ENCODE results near the gene EPN1. TPM values are rescaled to one million over a fixed set of nuclear protein-coding genes. Genes with fewer than 3 reads are reported as not detected.

Gene EPN1
- total RNA-seq, 4 donors from 2014 or later: 52.1 to 168 (median 77.4) TPM

DNA sequence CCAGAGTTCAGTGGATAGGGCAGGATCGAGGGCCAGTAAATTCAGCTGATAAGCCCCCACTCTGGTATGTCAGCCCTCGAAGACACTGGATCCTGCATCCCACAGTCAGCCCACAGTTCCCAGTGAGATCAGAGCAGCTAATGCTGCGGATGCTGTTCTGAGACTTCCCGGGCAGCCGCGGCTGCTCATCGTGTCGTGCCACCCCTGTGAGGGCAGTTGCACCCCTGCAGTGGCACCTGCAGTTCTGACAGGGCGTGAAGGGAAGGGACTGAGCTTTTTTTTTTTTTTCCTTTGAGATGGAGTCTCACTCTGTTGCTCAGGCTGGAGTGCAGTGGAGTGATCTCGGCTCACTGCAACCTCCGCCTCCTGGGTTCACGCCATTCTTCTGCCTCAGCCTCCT lies 7.5 kb upstream of the EPN1 start:
- peak overlapping the region in 3 of 4 donors; percentile 40 to 65 (median 57) for H3K27ac ChIP-seq

DNA sequence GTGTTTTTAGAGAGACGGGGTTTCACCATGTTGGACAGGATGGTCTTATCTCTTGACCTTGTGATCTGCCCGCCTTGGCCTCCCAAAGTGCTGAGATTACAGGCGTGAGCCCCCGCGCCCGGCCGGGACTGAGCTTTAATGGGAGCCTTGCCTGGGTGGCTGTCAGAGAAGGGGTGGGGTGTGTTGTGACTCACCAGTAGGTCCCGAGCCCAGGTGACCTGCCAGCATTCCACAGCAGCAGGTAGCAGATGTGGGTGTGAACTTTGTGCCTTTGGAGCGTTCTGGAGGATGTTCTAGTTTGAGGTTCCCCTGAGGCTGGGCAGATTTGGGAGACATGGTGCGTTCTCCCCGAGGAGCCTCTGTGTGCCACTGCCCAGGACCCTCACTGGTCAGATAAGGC lies 7.1 kb upstream of the EPN1 start:
- peak overlapping the region; percentile 12 to 65 (median 48) for H3K27ac ChIP-seq
- H3K9me3 ChIP-seq: no peaks in the 10 kb centered on the region
- no peaks in the 10 kb centered on the region for H3K27me3 ChIP-seq
- no peak for DNase-seq
- 31 to 37% methylated on average over 2 of the region's 11 CpGs for WGBS, 2 donors
- H3K4me1 ChIP-seq: peaks cover 0 to 40% (median 5%) of the 10 kb centered on the region in 3 donors
- intact Hi-C loops (cut with DNase I): no loop called here
- TF ChIP-seq POLR2A (IDR thresholded peaks at IDR 0.05): no peak
- TF ChIP-seq, protein P1, sequence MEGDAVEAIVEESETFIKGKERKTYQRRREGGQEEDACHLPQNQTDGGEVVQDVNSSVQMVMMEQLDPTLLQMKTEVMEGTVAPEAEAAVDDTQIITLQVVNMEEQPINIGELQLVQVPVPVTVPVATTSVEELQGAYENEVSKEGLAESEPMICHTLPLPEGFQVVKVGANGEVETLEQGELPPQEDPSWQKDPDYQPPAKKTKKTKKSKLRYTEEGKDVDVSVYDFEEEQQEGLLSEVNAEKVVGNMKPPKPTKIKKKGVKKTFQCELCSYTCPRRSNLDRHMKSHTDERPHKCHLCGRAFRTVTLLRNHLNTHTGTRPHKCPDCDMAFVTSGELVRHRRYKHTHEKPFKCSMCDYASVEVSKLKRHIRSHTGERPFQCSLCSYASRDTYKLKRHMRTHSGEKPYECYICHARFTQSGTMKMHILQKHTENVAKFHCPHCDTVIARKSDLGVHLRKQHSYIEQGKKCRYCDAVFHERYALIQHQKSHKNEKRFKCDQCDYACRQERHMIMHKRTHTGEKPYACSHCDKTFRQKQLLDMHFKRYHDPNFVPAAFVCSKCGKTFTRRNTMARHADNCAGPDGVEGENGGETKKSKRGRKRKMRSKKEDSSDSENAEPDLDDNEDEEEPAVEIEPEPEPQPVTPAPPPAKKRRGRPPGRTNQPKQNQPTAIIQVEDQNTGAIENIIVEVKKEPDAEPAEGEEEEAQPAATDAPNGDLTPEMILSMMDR (IDR thresholded peaks at IDR 0.05): no peak
- H3K4me3 ChIP-seq: no peak overlapping the region
- H3K36me3 ChIP-seq: peaks cover 57 to 99% (median 68%) of the 10 kb centered on the region in 3 donors

More for the DNA sequence above, 7.5 kb upstream of the EPN1 start:
- 76% methylated on average over 12 of the region's 12 CpGs; no CpG with 5 or more reads in 1 of the 2 donors for WGBS, 2 donors
- TF ChIP-seq, protein P1 (IDR thresholded peaks at IDR 0.05): no peak
- no peak for TF ChIP-seq POLR2A (IDR thresholded peaks at IDR 0.05)
- peaks cover 61 to 99% (median 73%) of the 10 kb centered on the region in 3 donors for H3K36me3 ChIP-seq
- intact Hi-C loops (cut with DNase I): no loop called here
- H3K4me3 ChIP-seq: no peak overlapping the region
- H3K4me1 ChIP-seq: peaks cover 0 to 40% (median 5%) of the 10 kb centered on the region in 3 donors
- DNase-seq: no peak
- no peaks in the 10 kb centered on the region for H3K9me3 ChIP-seq
- no peaks in the 10 kb centered on the region for H3K27me3 ChIP-seq

DNA sequence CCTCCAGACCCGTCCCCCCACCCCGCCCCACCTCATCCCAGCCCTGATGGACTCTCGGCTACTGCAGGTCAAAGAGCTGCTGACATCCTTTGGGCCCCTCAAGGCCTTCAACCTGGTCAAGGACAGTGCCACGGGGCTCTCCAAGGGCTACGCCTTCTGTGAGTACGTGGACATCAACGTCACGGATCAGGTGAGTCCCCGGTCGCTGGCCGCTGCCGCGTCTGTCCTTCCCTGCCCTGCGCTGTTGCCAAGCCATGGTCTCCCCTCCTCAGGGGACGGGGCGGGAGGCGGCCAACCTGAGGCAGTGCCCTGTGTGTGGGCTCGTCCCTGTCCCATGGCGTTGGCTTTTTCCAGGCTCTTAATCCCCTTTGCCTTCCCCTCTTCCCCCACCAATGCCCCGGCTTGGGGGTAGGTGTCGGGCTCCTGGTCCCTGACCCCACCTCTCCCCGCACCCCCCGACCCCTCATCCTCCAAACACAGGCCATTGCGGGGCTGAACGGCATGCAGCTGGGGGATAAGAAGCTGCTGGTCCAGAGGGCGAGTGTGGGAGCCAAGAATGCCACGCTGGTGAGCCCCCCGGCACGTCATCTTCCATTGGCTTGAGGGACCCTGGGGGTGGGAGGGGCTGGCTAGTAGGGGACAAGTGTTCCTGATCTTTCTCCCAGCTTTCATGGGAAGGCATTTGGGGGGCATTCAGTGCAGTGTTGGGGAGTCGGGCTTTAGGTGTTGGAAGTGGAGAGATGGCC lies 6.2 kb upstream of the EPN1 start:
- H3K27me3 ChIP-seq: no peaks in the 10 kb centered on the region
- TF ChIP-seq, protein P1 (IDR thresholded peaks at IDR 0.05): no peak
- no peak for TF ChIP-seq POLR2A (IDR thresholded peaks at IDR 0.05)
- peak overlapping the region in 2 of 4 donors; percentile 40 to 65 for H3K27ac ChIP-seq
- intact Hi-C loops (cut with DNase I): no loop called here
- WGBS, 2 donors: 80 to 93% methylated on average over 1 to 3 of the region's 30 CpGs
- no peaks in the 10 kb centered on the region for H3K9me3 ChIP-seq
- no peak for DNase-seq
- peaks cover 49 to 99% (median 60%) of the 10 kb centered on the region in 3 donors for H3K36me3 ChIP-seq
- H3K4me3 ChIP-seq: no peak overlapping the region
- H3K4me1 ChIP-seq: peaks cover 0 to 48% (median 5%) of the 10 kb centered on the region in 3 donors

DNA sequence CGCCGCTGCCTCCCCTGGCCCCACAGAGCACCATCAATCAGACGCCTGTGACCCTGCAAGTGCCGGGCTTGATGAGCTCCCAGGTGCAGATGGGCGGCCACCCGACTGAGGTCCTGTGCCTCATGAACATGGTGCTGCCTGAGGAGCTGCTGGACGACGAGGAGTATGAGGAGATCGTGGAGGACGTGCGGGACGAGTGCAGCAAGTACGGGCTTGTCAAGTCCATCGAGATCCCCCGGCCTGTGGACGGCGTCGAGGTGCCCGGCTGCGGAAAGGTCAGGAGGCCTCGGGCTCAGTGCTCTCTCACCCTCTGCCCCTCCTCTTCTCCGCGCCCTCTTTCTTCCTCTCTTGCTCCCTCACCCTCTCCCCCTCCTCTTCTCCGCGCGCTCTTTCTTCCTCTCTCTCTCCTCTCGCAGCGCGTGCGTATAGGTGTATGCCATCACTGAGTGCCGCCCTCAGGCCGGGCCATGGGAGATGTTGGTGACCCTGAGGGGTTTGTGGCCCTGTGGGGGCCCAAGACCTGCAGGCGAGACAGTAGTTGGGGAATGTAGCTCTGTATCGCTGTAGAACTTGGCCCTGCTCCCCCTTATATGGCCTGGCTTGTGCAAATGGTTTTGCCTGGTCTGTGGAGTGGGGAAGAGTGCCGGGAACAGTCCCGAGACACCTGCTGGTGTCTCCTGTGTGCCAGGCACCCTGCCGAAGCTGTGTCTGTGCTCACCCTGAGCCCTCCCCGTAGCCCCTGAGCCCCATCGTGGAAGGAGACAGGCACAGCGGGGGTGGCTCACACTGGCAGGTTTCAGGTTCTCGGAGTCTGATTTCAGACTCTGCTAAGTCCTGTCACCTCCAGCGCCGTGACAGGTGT lies 5.4 kb upstream of the EPN1 start:
- WGBS, 2 donors: 85 to 87% methylated on average over 27 to 29 of the region's 43 CpGs
- intact Hi-C loops (cut with DNase I): no loop called here

More for the DNA sequence above, 5.4 kb upstream of the EPN1 start:
- peaks cover 7 to 57% (median 13%) of the 10 kb centered on the region in 3 donors for H3K4me1 ChIP-seq
- no peak for DNase-seq
- no peak for TF ChIP-seq POLR2A (IDR thresholded peaks at IDR 0.05)
- TF ChIP-seq, protein P1 (IDR thresholded peaks at IDR 0.05): no peak
- H3K36me3 ChIP-seq: peaks cover 47 to 96% (median 51%) of the 10 kb centered on the region in 3 donors
- no peaks in the 10 kb centered on the region for H3K9me3 ChIP-seq
- H3K27ac ChIP-seq: no peak overlapping the region
- H3K4me3 ChIP-seq: no peak overlapping the region
- no peaks in the 10 kb centered on the region for H3K27me3 ChIP-seq
